Transverse colon (tissue), 4 donors: ENCODE results near the gene PTH1R. TPM values are rescaled to one million over a fixed set of nuclear protein-coding genes. Genes with fewer than 3 reads are reported as not detected.
A peak's percentile ranks its signal among the peaks of the same experiment; 100 is the strongest.

ENCODE experiments used
- DNase-seq: peaks from one replicate; pipeline ENCODE4 v3.0.0-alpha.2; 2019
- H3K27ac ChIP-seq, 4 donors: fragments of 200-600 bp; sonication (generic); 2 replicates each; pipeline ENCODE4 v1.5.1; 2016 to 2018; ENCODE audit warnings: inconsistent platforms in 4 of 4
- H3K27me3 ChIP-seq: fragments of 200-600 bp; sonication (generic); 2 replicates; pipeline ENCODE4 v1.5.1; 2017; ENCODE audit warnings: inconsistent platforms
- H3K36me3 ChIP-seq, 4 donors: fragments of 200-600 bp; sonication (generic); 2 replicates each; pipeline ENCODE4 v1.5.1; 2017 to 2019; ENCODE audit warnings: inconsistent platforms in 4 of 4
- H3K4me1 ChIP-seq, 4 donors: fragments of 200-600 bp; sonication (generic); 2 replicates each; pipeline ENCODE4 v1.5.1; 2017 to 2020; ENCODE audit warnings: inconsistent platforms in 4 of 4
- H3K4me3 ChIP-seq, 4 donors: fragments of 200-600 bp; sonication (generic); 1 replicate in 1 of 4; 2 replicates in 3 of 4; pipeline versions ENCODE4 v1.5.1 to v1.6.1; 2017 to 2019; ENCODE audit warnings: inconsistent platforms in 4 of 4
- H3K9me3 ChIP-seq, 2 donors: fragments of 200-600 bp; sonication (generic); 2 replicates each; pipeline ENCODE4 v1.5.1; 2017 to 2019; ENCODE audit warnings: inconsistent platforms in 2 of 2
- CTCF ChIP-seq, 5 experiments: fragments of 200-600 bp in 3 of 5; fragments of 450-650 bp in 2 of 5; sonication (generic) in 3 of 5; IDR thresholded peaks; 1 replicate in 2 of 5; 2 replicates in 3 of 5; pipeline ENCODE4 v1.5.1; 2016 to 2017; ENCODE audit warnings: antibody characterized with exemption in 5 of 5, inconsistent platforms in 3 of 5, mild to moderate bottlenecking in 2 of 5, moderate library complexity in 1 of 5
- EP300 ChIP-seq: sonication (generic); formaldehyde crosslinking; IDR thresholded peaks from one replicate; pipeline ENCODE4 v1.6.1; 2017; ENCODE audit warnings: antibody characterized with exemption, low read depth
- POLR2A ChIP-seq: fragments of 450-650 bp; IDR thresholded peaks from one replicate; pipeline ENCODE4 v1.6.1; 2016; ENCODE audit warnings: antibody characterized with exemption, mild to moderate bottlenecking, moderate library complexity
- POLR2AphosphoS5 ChIP-seq, 3 donors: sonication (generic); formaldehyde crosslinking; IDR thresholded peaks; one replicate each; pipeline ENCODE4 v1.6.1; 2016; ENCODE audit warnings: antibody characterized with exemption in 3 of 3
- WGBS, 2 donors: methylation state at CpG; one replicate each; pipeline ENCODE4 v1.1.5; 2018; ENCODE audit warnings: low coverage in 1 of 2; 5-methylcytosine and 5-hydroxymethylcytosine counted together
- in situ Hi-C, 4 donors: fragments of 200-750 bp; cut with MboI; loops; one replicate each; pipeline versions ENCODE4 v1.15.0 to v1.15.1; 2017; ENCODE audit warnings: low sequenced_read_pairs in 3 of 4, low pct_ligation_motif_present in 1 of 4, low pct_unique_long_range_greater_than_20kb in 1 of 4
- intact Hi-C: fragments of 100-400 bp; cut with DNase I; formaldehyde crosslinking; loops from one replicate; pipeline ENCODE4 v1.15.1; 2023; ENCODE audit warnings: low total_unique reads
- total RNA-seq, 4 donors: library from RNA; depleted of rRNA; stranded (reverse); fragments of >200 nt; gene quantifications; one replicate each; pipeline ENCODE4 v1.1.0, GENCODE V29; 2016

PTH1R gene
- total RNA-seq, 4 donors from 2014 or later: 0.60 to 2.5 (median 1.4) TPM; not detected in 1

- TF ChIP-seq POLR2AphosphoS5 (IDR thresholded peaks at IDR 0.05) (no peak), POLR2A (no peak)
- Histone ChIP-seq H3K4me3 (no peak overlapping the region), H3K36me3 (no peaks in the 10 kb centered on the region), H3K4me1 (peaks cover 13 to 20% (median 15%) of the 10 kb centered on the region in 4 donors), H3K27ac (no peak overlapping the region), H3K27me3 (no peaks in the 10 kb centered on the region), H3K9me3 (no peaks in the 10 kb centered on the region)
- in situ Hi-C loops (loop anchor here in 3 of 4 donors (25.0 kb wide), 3 partner anchors 154 to 496 kb away; partner anchors contain the start of genes PRSS50 (in 1 of the 3) and TMIE (in 1 of the 3)), intact Hi-C loops (loop anchor here (2.0 to 10.0 kb wide), 3 partner anchors 29 to 161 kb away; partner anchors contain the start of gene TMIE)
- no peak for DNase-seq
- WGBS, 2 donors: 77% methylated on average over 11 of the region's 11 CpGs; no CpG with 5 or more reads in 1 of the 2 donors
Measured at GRCh38 chr3:46866032-46866595, 11.4 kb upstream of the PTH1R start.

DNA sequence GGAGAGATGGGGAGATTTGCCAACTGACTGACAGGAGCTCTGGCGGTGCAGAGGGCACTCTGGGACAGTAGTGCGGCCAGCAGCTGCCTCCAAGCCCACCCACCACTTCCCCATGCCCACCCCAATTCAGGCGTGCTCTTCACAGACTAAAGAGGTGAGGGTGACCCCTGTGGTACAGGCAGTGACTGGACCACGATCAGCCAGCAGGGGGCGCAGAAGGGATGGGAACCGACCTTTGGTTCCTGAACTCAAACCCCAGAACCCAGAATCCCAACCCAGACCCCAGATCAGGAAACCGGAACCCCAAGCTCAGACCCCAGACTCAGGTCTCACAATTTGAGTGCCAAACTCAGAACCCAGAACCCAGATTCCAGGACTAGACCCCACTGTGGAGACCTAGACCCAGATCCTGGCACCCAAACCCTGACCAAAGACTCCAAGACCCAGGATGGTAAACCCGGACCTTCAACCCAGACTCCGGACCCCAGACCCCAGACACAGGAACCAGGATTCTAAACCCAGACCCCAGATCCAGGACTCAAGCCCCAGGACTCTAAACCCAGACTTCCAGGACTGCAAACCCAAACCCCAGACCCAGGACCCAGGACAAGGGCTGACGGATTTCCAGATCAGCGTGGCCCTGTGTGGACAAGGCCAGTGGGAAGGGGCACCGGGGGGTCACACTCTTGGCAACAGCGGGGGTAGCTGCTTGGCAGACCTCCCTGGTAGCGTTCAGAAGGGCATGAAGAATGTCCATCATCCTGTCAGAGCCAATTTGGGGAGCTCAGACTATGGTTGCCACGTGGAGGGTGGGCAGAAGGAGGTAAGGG lies 10.6 kb upstream of the PTH1R start:
- Histone ChIP-seq H3K4me3 (no peak overlapping the region), H3K9me3 (no peaks in the 10 kb centered on the region), H3K4me1 (peaks cover 13 to 20% (median 15%) of the 10 kb centered on the region in 4 donors), H3K27ac (peak overlapping the region; percentile 36 to 60 (median 39)), H3K36me3 (no peaks in the 10 kb centered on the region), H3K27me3 (no peaks in the 10 kb centered on the region)
- peak; percentile 84 for DNase-seq
- TF ChIP-seq CTCF (IDR thresholded peaks at IDR 0.05): peak; percentile 88 to 95 (median 93)
- TF ChIP-seq POLR2A: no peak
- in situ Hi-C loops: loop anchor here in 3 of 4 donors (25.0 kb wide), 3 partner anchors 155 to 495 kb away; partner anchors contain the start of genes PRSS50 (in 1 of the 3) and TMIE (in 1 of the 3)
- intact Hi-C loops: loop anchor here (2.0 to 10.0 kb wide), 3 partner anchors 28 to 162 kb away; partner anchors contain the start of gene TMIE
- 21% methylated on average over 15 of the region's 15 CpGs; no CpG with 5 or more reads in 1 of the 2 donors for WGBS, 2 donors

DNA sequence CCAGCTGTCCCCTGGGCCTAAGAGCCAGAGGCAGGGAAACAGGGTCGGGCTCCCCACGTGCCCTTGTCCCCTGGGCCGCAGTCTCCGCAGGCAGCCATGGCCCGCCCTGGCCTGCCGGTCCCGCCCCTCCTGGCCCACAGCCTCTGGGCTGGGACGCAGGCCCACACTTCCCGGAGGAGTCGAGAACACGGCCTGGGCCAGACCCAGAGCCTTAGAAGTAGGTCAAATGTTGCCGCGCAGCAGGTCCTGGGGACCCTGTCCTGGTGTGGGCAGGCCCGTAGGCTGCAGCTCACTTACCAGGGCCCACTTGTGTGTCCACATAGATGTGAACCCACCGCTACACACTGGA lies 10.0 kb upstream of the PTH1R start:
- peak; percentile 65 for DNase-seq
- in situ Hi-C loops (loop anchor here in 3 of 4 donors (25.0 kb wide), 3 partner anchors 155 to 495 kb away; partner anchors contain the start of genes PRSS50 (in 1 of the 3) and TMIE (in 1 of the 3)), intact Hi-C loops (loop anchor here (2.0 to 10.0 kb wide), 3 partner anchors 27 to 163 kb away; partner anchors contain the start of gene TMIE)
- 37% methylated on average over 14 of the region's 15 CpGs; no CpG with 5 or more reads in 1 of the 2 donors for WGBS, 2 donors
- peak overlapping the region; percentile 39 to 60 (median 48) for H3K27ac ChIP-seq
- no peaks in the 10 kb centered on the region for H3K27me3 ChIP-seq
- no peak overlapping the region for H3K4me3 ChIP-seq
- H3K9me3 ChIP-seq: no peaks in the 10 kb centered on the region
- no peaks in the 10 kb centered on the region for H3K36me3 ChIP-seq
- TF ChIP-seq EP300: no peak
- TF ChIP-seq POLR2AphosphoS5 (IDR thresholded peaks at IDR 0.05): peak; percentile 16 to 40 (median 32)
- no peak for TF ChIP-seq CTCF (IDR thresholded peaks at IDR 0.05)
- peaks cover 13 to 20% (median 15%) of the 10 kb centered on the region in 4 donors for H3K4me1 ChIP-seq

DNA sequence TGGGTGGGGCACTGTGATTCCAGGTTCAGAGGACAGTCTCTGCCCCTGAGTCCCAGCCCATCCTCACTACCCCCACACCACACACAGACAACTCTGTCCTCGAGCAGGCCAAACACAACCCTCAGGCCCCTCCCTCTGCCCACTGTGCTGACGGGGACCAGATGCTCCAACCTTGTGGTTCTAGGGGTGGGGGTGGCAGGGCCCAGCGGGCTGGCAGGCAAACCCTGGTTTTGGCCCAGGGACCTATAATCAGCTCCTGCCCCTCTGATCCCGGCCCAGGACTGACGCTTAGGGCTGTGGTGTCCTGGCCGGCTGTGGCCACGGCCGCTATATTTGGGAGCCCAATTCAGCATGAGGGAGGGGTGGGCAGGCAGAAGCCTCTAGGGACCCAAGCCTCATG lies 9.2 kb upstream of the PTH1R start:
- Histone ChIP-seq H3K9me3 (no peaks in the 10 kb centered on the region), H3K4me1 (peaks cover 13 to 24% (median 18%) of the 10 kb centered on the region in 4 donors), H3K27ac (peak overlapping the region in 3 of 4 donors; percentile 39 to 60 (median 52)), H3K27me3 (no peaks in the 10 kb centered on the region), H3K36me3 (no peaks in the 10 kb centered on the region), H3K4me3 (no peak overlapping the region)
- in situ Hi-C loops (loop anchor here in 3 of 4 donors (25.0 kb wide), 3 partner anchors 156 to 494 kb away; partner anchors contain the start of genes PRSS50 (in 1 of the 3) and TMIE (in 1 of the 3)), intact Hi-C loops (loop anchor here (5.0 to 10.0 kb wide), 2 partner anchors 39 to 163 kb away; partner anchors contain the start of gene TMIE)
- TF ChIP-seq POLR2A (no peak), CTCF (IDR thresholded peaks at IDR 0.05) (no peak), EP300 (no peak), POLR2AphosphoS5 (IDR thresholded peaks at IDR 0.05) (no peak)
- WGBS, 2 donors: 73% methylated on average over 6 of the region's 8 CpGs; no CpG with 5 or more reads in 1 of the 2 donors
- no peak for DNase-seq
